ENCODE measurements around the gene NTM. TPM values are rescaled to one million over a fixed set of nuclear protein-coding genes. Genes with fewer than 3 reads are reported as not detected.
"Not testable (repeated sequence)": the region's sequence is repeated elsewhere in the genome, so short reads cannot be mapped to it uniquely, and the experiment has no call there.

NTM gene
- total RNA-seq, 2 donors from 2014 or later: not detected

GRCh38 chr11:131483453-131483852 is 113.0 kb downstream of the NTM start:
- H3K4me3 Mint-ChIP-seq: no peak overlapping the region
- H3K9me3 Mint-ChIP-seq: peaks cover 0 to 3% of the 10 kb centered on the region in 2 donors
- H3K27ac Mint-ChIP-seq: no peak overlapping the region
- no peaks in the 10 kb centered on the region for H3K4me1 Mint-ChIP-seq (ENCODE audit: low read depth)
- H3K36me3 Mint-ChIP-seq (ENCODE audit: insufficient read depth in 2 of 2): no peaks in the 10 kb centered on the region
- H3K27me3 Mint-ChIP-seq (ENCODE audit: low read depth): no peaks in the 10 kb centered on the region
- no peak for DNase-seq
- no peak for ATAC-seq (replicated peaks in 1 of 2)

- H3K27ac Mint-ChIP-seq: no peak overlapping the region
- H3K27me3 Mint-ChIP-seq (ENCODE audit: low read depth): no peaks in the 10 kb centered on the region
- ATAC-seq (replicated peaks in 1 of 2) (no peak), DNase-seq (no peak)
- no peaks in the 10 kb centered on the region for H3K36me3 Mint-ChIP-seq (ENCODE audit: insufficient read depth in 2 of 2)
- H3K4me1 Mint-ChIP-seq (ENCODE audit: low read depth): no peaks in the 10 kb centered on the region
- peaks cover 0 to 3% of the 10 kb centered on the region in 2 donors for H3K9me3 Mint-ChIP-seq
- no peak overlapping the region for H3K4me3 Mint-ChIP-seq
These were observed 113.5 kb downstream of the NTM start for GRCh38 chr11:131483877-131484276.

GRCh38 chr11:131486100-131486499 is 115.7 kb downstream of the NTM start:
- Mint-ChIP-seq H3K4me3 (no peak overlapping the region), H3K27ac (no peak overlapping the region), H3K4me1 (ENCODE audit: low read depth) (no peaks in the 10 kb centered on the region), H3K36me3 (ENCODE audit: insufficient read depth in 2 of 2) (no peaks in the 10 kb centered on the region), H3K27me3 (ENCODE audit: low read depth) (no peaks in the 10 kb centered on the region), H3K9me3 (no peaks in the 10 kb centered on the region)
- ATAC-seq (replicated peaks in 1 of 2) (no peak), DNase-seq (no peak)

- DNase-seq: no peak
- Mint-ChIP-seq H3K36me3 (ENCODE audit: insufficient read depth in 2 of 2) (no peaks in the 10 kb centered on the region), H3K4me3 (no peak overlapping the region), H3K4me1 (ENCODE audit: low read depth) (no peaks in the 10 kb centered on the region), H3K27me3 (ENCODE audit: low read depth) (no peaks in the 10 kb centered on the region), H3K27ac (no peak overlapping the region), H3K9me3 (no peaks in the 10 kb centered on the region)
- no peak for ATAC-seq (replicated peaks in 1 of 2)
These were observed 116.7 kb downstream of the NTM start for GRCh38 chr11:131486937-131487635.

GRCh38 chr11:131488238-131488637 is 117.8 kb downstream of the NTM start:
- ATAC-seq (replicated peaks in 1 of 2) (no peak), DNase-seq (no peak)
- Mint-ChIP-seq H3K4me3 (no peak overlapping the region), H3K27ac (no peak overlapping the region), H3K9me3 (no peaks in the 10 kb centered on the region), H3K36me3 (ENCODE audit: insufficient read depth in 2 of 2) (no peaks in the 10 kb centered on the region), H3K27me3 (ENCODE audit: low read depth) (no peaks in the 10 kb centered on the region), H3K4me1 (ENCODE audit: low read depth) (no peaks in the 10 kb centered on the region)

- no peaks in the 10 kb centered on the region for H3K36me3 Mint-ChIP-seq (ENCODE audit: insufficient read depth in 2 of 2)
- DNase-seq (no peak), ATAC-seq (replicated peaks in 1 of 2) (no peak)
- H3K9me3 Mint-ChIP-seq: no peaks in the 10 kb centered on the region
- H3K27me3 Mint-ChIP-seq (ENCODE audit: low read depth): no peaks in the 10 kb centered on the region
- H3K27ac Mint-ChIP-seq: no peak overlapping the region
- H3K4me1 Mint-ChIP-seq (ENCODE audit: low read depth): no peaks in the 10 kb centered on the region
- H3K4me3 Mint-ChIP-seq: no peak overlapping the region
These were observed 121.1 kb downstream of the NTM start for GRCh38 chr11:131491503-131491902.

GRCh38 chr11:131495423-131495822 is 125.0 kb downstream of the NTM start:
- H3K4me3 Mint-ChIP-seq: no peak overlapping the region
- ATAC-seq (replicated peaks in 1 of 2) (no peak), DNase-seq (no peak)
- H3K36me3 Mint-ChIP-seq (ENCODE audit: insufficient read depth in 2 of 2): no peaks in the 10 kb centered on the region
- no peaks in the 10 kb centered on the region for H3K4me1 Mint-ChIP-seq (ENCODE audit: low read depth)
- H3K27me3 Mint-ChIP-seq (ENCODE audit: low read depth): no peaks in the 10 kb centered on the region
- H3K9me3 Mint-ChIP-seq: no peaks in the 10 kb centered on the region
- no peak overlapping the region for H3K27ac Mint-ChIP-seq

GRCh38 chr11:131497686-131498085 is 127.3 kb downstream of the NTM start:
- not testable (repeated sequence) for H3K4me1 Mint-ChIP-seq (ENCODE audit: low read depth); H3K27me3 Mint-ChIP-seq (ENCODE audit: low read depth); H3K4me3 Mint-ChIP-seq; H3K9me3 Mint-ChIP-seq; DNase-seq; H3K36me3 Mint-ChIP-seq (ENCODE audit: insufficient read depth in 2 of 2); H3K27ac Mint-ChIP-seq; ATAC-seq (replicated peaks in 1 of 2)

GRCh38 chr11:131498631-131499160 is 128.3 kb downstream of the NTM start:
- no peak for ATAC-seq (replicated peaks in 1 of 2)
- H3K36me3 Mint-ChIP-seq (ENCODE audit: insufficient read depth in 2 of 2): no peaks in the 10 kb centered on the region
- no peak overlapping the region for H3K27ac Mint-ChIP-seq
- H3K27me3 Mint-ChIP-seq (ENCODE audit: low read depth): no peaks in the 10 kb centered on the region
- DNase-seq: no peak
- no peaks in the 10 kb centered on the region for H3K4me1 Mint-ChIP-seq (ENCODE audit: low read depth)
- peaks cover 4 to 9% of the 10 kb centered on the region in 2 donors for H3K9me3 Mint-ChIP-seq
- no peak overlapping the region for H3K4me3 Mint-ChIP-seq

- no peaks in the 10 kb centered on the region for H3K27me3 Mint-ChIP-seq (ENCODE audit: low read depth)
- peaks cover 4 to 9% of the 10 kb centered on the region in 2 donors for H3K9me3 Mint-ChIP-seq
- H3K4me1 Mint-ChIP-seq (ENCODE audit: low read depth): no peaks in the 10 kb centered on the region
- H3K36me3 Mint-ChIP-seq (ENCODE audit: insufficient read depth in 2 of 2): no peaks in the 10 kb centered on the region
- no peak overlapping the region for H3K4me3 Mint-ChIP-seq
- DNase-seq: no peak
- H3K27ac Mint-ChIP-seq: no peak overlapping the region
- ATAC-seq (replicated peaks in 1 of 2): no peak
These were observed 128.8 kb downstream of the NTM start for GRCh38 chr11:131499199-131499598.

- no peak for ATAC-seq (replicated peaks in 1 of 2)
- Mint-ChIP-seq H3K27me3 (ENCODE audit: low read depth) (no peaks in the 10 kb centered on the region), H3K27ac (no peak overlapping the region), H3K4me1 (ENCODE audit: low read depth) (no peaks in the 10 kb centered on the region), H3K36me3 (ENCODE audit: insufficient read depth in 2 of 2) (no peaks in the 10 kb centered on the region), H3K4me3 (no peak overlapping the region), H3K9me3 (peaks cover 4 to 9% of the 10 kb centered on the region in 2 donors)
- no peak for DNase-seq
These were observed 132.6 kb downstream of the NTM start for GRCh38 chr11:131503017-131503416.

GRCh38 chr11:131504199-131504949 is 134.0 kb downstream of the NTM start:
- ATAC-seq (replicated peaks in 1 of 2): no peak

GRCh38 chr11:131506348-131506747 is 135.9 kb downstream of the NTM start:
- no peaks in the 10 kb centered on the region for H3K36me3 Mint-ChIP-seq (ENCODE audit: insufficient read depth in 2 of 2)
- H3K27ac Mint-ChIP-seq: no peak overlapping the region
- no peaks in the 10 kb centered on the region for H3K27me3 Mint-ChIP-seq (ENCODE audit: low read depth)
- ATAC-seq (replicated peaks in 1 of 2): no peak
- DNase-seq: no peak
- no peak overlapping the region for H3K4me3 Mint-ChIP-seq
- H3K9me3 Mint-ChIP-seq: peaks cover 2 to 9% of the 10 kb centered on the region in 2 donors
- no peaks in the 10 kb centered on the region for H3K4me1 Mint-ChIP-seq (ENCODE audit: low read depth)

More at GRCh38 chr11:131504199-131504949, 134.0 kb downstream of the NTM start:
- H3K4me3 Mint-ChIP-seq: no peak overlapping the region
- no peaks in the 10 kb centered on the region for H3K27me3 Mint-ChIP-seq (ENCODE audit: low read depth)
- no peak for DNase-seq
- H3K27ac Mint-ChIP-seq: no peak overlapping the region
- H3K9me3 Mint-ChIP-seq: peaks cover 6 to 9% of the 10 kb centered on the region in 2 donors
- no peaks in the 10 kb centered on the region for H3K4me1 Mint-ChIP-seq (ENCODE audit: low read depth)
- no peaks in the 10 kb centered on the region for H3K36me3 Mint-ChIP-seq (ENCODE audit: insufficient read depth in 2 of 2)

Data from activated T-cell treated with anti-CD3 and anti-CD28 coated beads, Interleukin-2, amount 50 U/mL, for 72 hours (primary cell).